ENCODE measurements around the gene NRSN2. TPM values are rescaled to one million over a fixed set of nuclear protein-coding genes. Genes with fewer than 3 reads are reported as not detected.
"Not testable (repeated sequence)": the region's sequence is repeated elsewhere in the genome, so short reads cannot be mapped to it uniquely, and the experiment has no call there.

The NRSN2 gene
- total RNA-seq, 1 donor from 2014 or later = 47.3 TPM

- peaks cover 13% of the 10 kb centered on the region for H3K36me3 Mint-ChIP-seq (ENCODE audit: unreplicated experiment)
- TF ChIP-seq CTCF (IDR thresholded peaks at IDR 0.05) = no peak
- H3K4me1 Mint-ChIP-seq (ENCODE audit: unreplicated experiment) = peaks cover 16% of the 10 kb centered on the region
- H3K27ac Mint-ChIP-seq (ENCODE audit: unreplicated experiment) = peak overlapping the region; percentile 99
- H3K4me3 Mint-ChIP-seq (ENCODE audit: unreplicated experiment) = peak overlapping the region; percentile 97
- DNase-seq (ENCODE audit: extremely low spot score, unreplicated experiment) = peak; percentile 99
- no peaks in the 10 kb centered on the region for H3K9me3 Mint-ChIP-seq (ENCODE audit: unreplicated experiment)
- H3K27me3 Mint-ChIP-seq (ENCODE audit: unreplicated experiment) = no peaks in the 10 kb centered on the region
These were observed 951 bp downstream of the NRSN2 start for GRCh38 chr20:347640-348484.

GRCh38 chr20:348972-349841 is 2.3 kb downstream of the NRSN2 start:
- Mint-ChIP-seq H3K27ac (ENCODE audit: unreplicated experiment) (peak overlapping the region; percentile 99), H3K36me3 (ENCODE audit: unreplicated experiment) (peaks cover 11% of the 10 kb centered on the region), H3K27me3 (ENCODE audit: unreplicated experiment) (no peaks in the 10 kb centered on the region), H3K4me1 (ENCODE audit: unreplicated experiment) (peaks cover 16% of the 10 kb centered on the region), H3K9me3 (ENCODE audit: unreplicated experiment) (no peaks in the 10 kb centered on the region), H3K4me3 (ENCODE audit: unreplicated experiment) (peak overlapping the region; percentile 97)
- TF ChIP-seq CTCF (IDR thresholded peaks at IDR 0.05) = no peak
- DNase-seq (ENCODE audit: extremely low spot score, unreplicated experiment) = no peak

- no peaks in the 10 kb centered on the region for H3K9me3 Mint-ChIP-seq (ENCODE audit: unreplicated experiment)
- DNase-seq (ENCODE audit: extremely low spot score, unreplicated experiment) = no peak
- H3K4me3 Mint-ChIP-seq (ENCODE audit: unreplicated experiment) = no peak overlapping the region
- TF ChIP-seq CTCF (IDR thresholded peaks at IDR 0.05) = no peak
- no peak overlapping the region for H3K27ac Mint-ChIP-seq (ENCODE audit: unreplicated experiment)
- peaks cover 3% of the 10 kb centered on the region for H3K36me3 Mint-ChIP-seq (ENCODE audit: unreplicated experiment)
- no peaks in the 10 kb centered on the region for H3K27me3 Mint-ChIP-seq (ENCODE audit: unreplicated experiment)
- peaks cover 13% of the 10 kb centered on the region for H3K4me1 Mint-ChIP-seq (ENCODE audit: unreplicated experiment)
These were observed 6.3 kb downstream of the NRSN2 start for GRCh38 chr20:353166-353565.

- Mint-ChIP-seq H3K4me1 (ENCODE audit: unreplicated experiment) (peaks cover 5% of the 10 kb centered on the region), H3K9me3 (ENCODE audit: unreplicated experiment) (no peaks in the 10 kb centered on the region), H3K36me3 (ENCODE audit: unreplicated experiment) (peaks cover 3% of the 10 kb centered on the region), H3K4me3 (ENCODE audit: unreplicated experiment) (no peak overlapping the region), H3K27ac (ENCODE audit: unreplicated experiment) (no peak overlapping the region), H3K27me3 (ENCODE audit: unreplicated experiment) (no peaks in the 10 kb centered on the region)
- peak; percentile 98 for TF ChIP-seq CTCF (IDR thresholded peaks at IDR 0.05)
- peak; percentile 91 for DNase-seq (ENCODE audit: extremely low spot score, unreplicated experiment)
These were observed 7.5 kb downstream of the NRSN2 start for GRCh38 chr20:354298-354977.

- H3K4me1 Mint-ChIP-seq (ENCODE audit: unreplicated experiment); H3K27ac Mint-ChIP-seq (ENCODE audit: unreplicated experiment); DNase-seq (ENCODE audit: extremely low spot score, unreplicated experiment); H3K9me3 Mint-ChIP-seq (ENCODE audit: unreplicated experiment); H3K27me3 Mint-ChIP-seq (ENCODE audit: unreplicated experiment); H3K36me3 Mint-ChIP-seq (ENCODE audit: unreplicated experiment); H3K4me3 Mint-ChIP-seq (ENCODE audit: unreplicated experiment): not testable (repeated sequence)
These were observed 9.2 kb downstream of the NRSN2 start for GRCh38 chr20:356154-356553.
